A673 (cell line): Measurements from ENCODE around the gene CDK14.

ENCODE experiments used
- CTCF ChIP-seq: fragments of 300-800, 200-600 bp; sonication (generic); conservative IDR thresholded peaks from 2 replicates; pipeline ENCODE4 v1.5.1; 2017; ENCODE audit warnings: low read depth, mild to moderate bottlenecking, antibody characterized with exemption, low read length, moderate library complexity, mixed read lengths
- EZH2 ChIP-seq: fragments of 200-600 bp; sonication (generic); IDR thresholded peaks from 2 replicates; pipeline ENCODE4 v1.6.1; 2017; ENCODE audit warnings: borderline replicate concordance, low read depth, mild to moderate bottlenecking, mixed read lengths, antibody characterized with exemption, low read length; ENCODE audit not compliant: poor library complexity, severe bottlenecking

- TF ChIP-seq CTCF (no peak), EZH2 (no peak)
Measured at GRCh38 chr7:91228327-91228726, 632.2 kb downstream of the CDK14 start.
